Spleen (tissue), 11 donors: ENCODE measurements around the gene PCSK4. TPM values are rescaled to one million over a fixed set of nuclear protein-coding genes. Genes with fewer than 3 reads are reported as not detected.

ENCODE experiments used
- DNase-seq: peaks from one replicate; pipeline ENCODE4 v3.0.0-alpha.2; 2020
- H3K27ac ChIP-seq, 8 donors: fragments of 200-600 bp; sonication (generic) in 7 of 8; 1 replicate in 4 of 8; 2 replicates in 4 of 8; pipeline versions ENCODE4 v1.5.0 to v1.8.0; 2016 to 2021; ENCODE audit warnings: inconsistent platforms in 4 of 8, mild to moderate bottlenecking in 4 of 8, moderate library complexity in 1 of 8
- H3K27me3 ChIP-seq, 7 donors: fragments of 200-600 bp; sonication (generic) in 6 of 7; replicated peaks in 1 of 7; 1 replicate in 4 of 7; 2 replicates in 3 of 7; pipeline versions ENCODE4 v1.5.0 to v1.8.0; 2016 to 2021; ENCODE audit warnings: inconsistent platforms in 3 of 7, mild to moderate bottlenecking in 1 of 7
- H3K36me3 ChIP-seq, 6 donors: fragments of 200-600 bp; sonication (generic) in 5 of 6; 1 replicate in 4 of 6; 2 replicates in 2 of 6; pipeline versions ENCODE4 v1.5.0 to v1.8.0; 2016 to 2021; ENCODE audit warnings: inconsistent platforms in 2 of 6
- H3K4me1 ChIP-seq, 6 donors: fragments of 200-600 bp; sonication (generic) in 5 of 6; 1 replicate in 3 of 6; 2 replicates in 3 of 6; pipeline versions ENCODE4 v1.5.0 to v1.8.0; 2016 to 2021; ENCODE audit warnings: inconsistent platforms in 3 of 6
- H3K4me3 ChIP-seq, 8 donors: fragments of 200-600 bp; sonication (generic) in 7 of 8; 1 replicate in 4 of 8; 2 replicates in 4 of 8; pipeline versions ENCODE4 v1.5.0 to v1.8.0; 2016 to 2021; ENCODE audit warnings: inconsistent platforms in 4 of 8, mild to moderate bottlenecking in 4 of 8, moderate library complexity in 2 of 8
- H3K9me3 ChIP-seq, 8 donors: fragments of 200-600 bp; sonication (generic) in 7 of 8; 1 replicate in 4 of 8; 2 replicates in 4 of 8; pipeline versions ENCODE4 v1.5.0 to v1.8.0; 2016 to 2021; ENCODE audit warnings: inconsistent platforms in 4 of 8
- CTCF ChIP-seq, 11 experiments: fragments of 200-600 bp in 7 of 11; fragments of 450-650 bp in 4 of 11; sonication (generic) in 4 of 11; IDR thresholded peaks in 8 of 11; conservative IDR thresholded peaks in 3 of 11; 1 replicate in 7 of 11; 2 replicates in 4 of 11; pipeline versions ENCODE4 v1.4.0 to v1.8.0; 2016 to 2021; ENCODE audit warnings: antibody characterized with exemption in 11 of 11, inconsistent platforms in 4 of 11, mild to moderate bottlenecking in 1 of 11
- POLR2A ChIP-seq, 3 donors: fragments of 450-650 bp; IDR thresholded peaks; one replicate each; pipeline ENCODE4 v1.5.1; 2017; ENCODE audit warnings: antibody characterized with exemption in 3 of 3, mild to moderate bottlenecking in 1 of 3
- POLR2AphosphoS5 ChIP-seq, 3 donors: sonication (generic); formaldehyde crosslinking; IDR thresholded peaks; one replicate each; pipeline ENCODE4 v1.5.1; 2017; ENCODE audit warnings: antibody characterized with exemption in 3 of 3
- WGBS, 5 donors: extraction: QIAGEN DNeasy Blood & Tissue Kit in 3 of 5; methylation state at CpG; one replicate each; pipeline versions ENCODE4 v1.1.5 to v1.1.7; 2013 to 2018; 5-methylcytosine and 5-hydroxymethylcytosine counted together
- intact Hi-C: fragments of 100-400 bp; cut with DNase I; formaldehyde crosslinking; loops from one replicate; pipeline ENCODE4 v1.15.0; 2023; ENCODE audit warnings: low total_unique reads
- polyA plus RNA-seq, 3 donors: library from polyadenylated mRNA; stranded (reverse); fragments of 200-250 nt; gene quantifications; one replicate each; pipeline ENCODE4 v1.2.1, GENCODE V29; 2013
- total RNA-seq, 7 donors: library from RNA; depleted of rRNA in 3 of 7; stranded (reverse); fragments of >200 nt in 3 of 7; fragmentation: NEBNext Ultra II Directional in 4 of 7; extraction: Animal tissue kit (Norgen Biotek cat#: 25700) in 4 of 7; gene quantifications; one replicate each; pipeline versions ENCODE4 v1.1.0 to v1.2.1, GENCODE V29; 2016 to 2021
- donor health status: healthy with polysubstance abuse.
- donor health status: DM: no; HTN: no; CAD: no; lungs with moderate emphysema.
- donor health status: DM: no; HTN: no; CAD: no.
- donor health status: Bipolar disorder and iron deficiency.
- donor health status: healthy.
- donor health status: DM: no; HTN: no; CAD: no.
- donor health status: DM: yes; HTN: yes; CAD: no.

PCSK4 gene
- total and polyA plus RNA-seq, 10 donors, result 1.1 to 4.2 (median 1.9) TPM

- intact Hi-C loops, result no loop called here
- Histone ChIP-seq H3K9me3 (no peaks in the 10 kb centered on the region), H3K4me1 (peaks cover 18 to 70% (median 52%) of the 10 kb centered on the region in 6 donors), H3K27ac (no peak within 1 kb of the TSS), H3K27me3 (peaks cover 11 to 100% (median 91%) of the 10 kb centered on the region in 7 donors), H3K36me3 (no peaks in the 10 kb centered on the region), H3K4me3 (peak within 1 kb of the TSS in 4 of 8 donors; percentile 2 to 48 (median 10))
- DNase-seq, result no peak
- 3 to 10% (median 4%) methylated on average over 32 to 74 of the region's 74 CpGs for WGBS, 5 donors
- TF ChIP-seq CTCF (IDR thresholded peaks at IDR 0.05 in 8 of 11, conservative IDR thresholded peaks at IDR 0.05 in 3 of 11) (no peak), POLR2A (IDR thresholded peaks at IDR 0.05) (no peak), POLR2AphosphoS5 (IDR thresholded peaks at IDR 0.05) (no peak)
Observed at GRCh38 chr19:1449467-1450442, 40.4 kb downstream of the PCSK4 start, which contains the start of gene APC2. Gene APC2, plus strand, starts transcription at chr19:1450121. Its CDS starts 2,881 bp downstream, at chr19:1453002.

DNA sequence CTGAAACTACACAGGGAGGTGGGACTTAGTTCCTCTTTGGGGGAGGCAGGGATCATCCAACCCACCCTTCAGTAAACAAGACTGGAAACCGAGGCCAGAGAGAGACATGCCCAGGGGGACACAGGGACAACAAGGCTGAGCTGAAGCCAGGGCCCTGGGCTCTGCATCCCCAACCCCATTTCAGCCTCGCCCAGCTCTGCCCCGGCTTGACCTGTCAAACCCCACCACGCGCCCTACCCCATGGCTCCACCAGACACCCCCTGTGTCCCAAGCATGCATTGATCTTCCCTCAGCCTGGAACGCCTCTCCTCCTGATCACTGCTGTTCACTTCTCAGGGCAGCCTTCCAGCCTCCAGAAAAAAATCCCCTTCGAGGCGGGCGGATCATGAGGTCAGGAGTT lies 42.2 kb downstream of the PCSK4 start:
- 86 to 91% (median 88%) methylated on average over 9 of the region's 9 CpGs for WGBS, 5 donors
- TF ChIP-seq POLR2A (IDR thresholded peaks at IDR 0.05) (no peak), POLR2AphosphoS5 (IDR thresholded peaks at IDR 0.05) (no peak), CTCF (IDR thresholded peaks at IDR 0.05 in 8 of 11, conservative IDR thresholded peaks at IDR 0.05 in 3 of 11) (no peak)
- Histone ChIP-seq H3K27me3 (peaks cover 11 to 84% (median 75%) of the 10 kb centered on the region in 7 donors), H3K4me3 (no peak overlapping the region), H3K36me3 (peaks cover 0 to 6% (median 0%) of the 10 kb centered on the region in 6 donors), H3K9me3 (no peaks in the 10 kb centered on the region), H3K4me1 (peaks cover 19 to 63% (median 47%) of the 10 kb centered on the region in 6 donors), H3K27ac (no peak overlapping the region)
- intact Hi-C loops, result no loop called here
- DNase-seq, result no peak

DNA sequence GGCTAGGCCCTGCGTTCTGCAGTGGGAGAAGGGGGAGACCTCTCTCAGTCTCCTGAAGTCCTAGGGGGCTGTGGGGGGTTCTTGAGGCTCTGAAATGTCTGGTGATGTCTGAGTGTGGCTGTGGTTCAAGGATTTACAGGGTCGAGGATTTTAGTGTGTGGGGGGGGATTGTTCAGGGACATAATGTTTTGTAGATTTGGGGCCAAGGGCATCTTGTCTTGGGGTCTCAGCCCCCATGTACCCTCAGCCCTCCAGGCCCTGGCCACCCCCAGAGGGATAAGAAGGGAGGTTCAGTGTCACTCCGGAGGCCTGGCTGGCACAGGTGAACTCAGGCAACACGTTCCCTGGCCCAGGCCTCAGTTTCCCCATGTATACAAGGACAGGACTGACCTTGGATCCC lies 42.6 kb downstream of the PCSK4 start:
- DNase-seq, result no peak
- Histone ChIP-seq H3K4me1 (peaks cover 19 to 59% (median 47%) of the 10 kb centered on the region in 6 donors), H3K27me3 (peaks cover 9 to 80% (median 70%) of the 10 kb centered on the region in 7 donors), H3K9me3 (no peaks in the 10 kb centered on the region), H3K27ac (no peak overlapping the region), H3K4me3 (no peak overlapping the region), H3K36me3 (peaks cover 0 to 10% (median 1%) of the 10 kb centered on the region in 6 donors)
- intact Hi-C loops, result no loop called here
- 13 to 34% (median 32%) methylated on average over 3 to 4 of the region's 4 CpGs for WGBS, 5 donors
- TF ChIP-seq CTCF (IDR thresholded peaks at IDR 0.05 in 8 of 11, conservative IDR thresholded peaks at IDR 0.05 in 3 of 11) (no peak), POLR2A (IDR thresholded peaks at IDR 0.05) (no peak), POLR2AphosphoS5 (IDR thresholded peaks at IDR 0.05) (no peak)
